K562 (cell line): ENCODE measurements around the gene CNPY2. TPM values are rescaled to one million over a fixed set of nuclear protein-coding genes. Genes with fewer than 3 reads are reported as not detected.

Experiments
- HNRNPL ChIP-seq: fragments of 200-400 bp; formaldehyde crosslinking; IDR thresholded peaks from 2 replicates; pipeline ENCODE4 v1.6.1; 2017; ENCODE audit warnings: low read depth, mild to moderate bottlenecking, low read length
- ILK ChIP-seq: fragments of 450-650 bp; IDR thresholded peaks from 2 replicates; pipeline ENCODE4 v1.6.1; 2016; ENCODE audit warnings: missing genetic modification characterization, low read depth, mild to moderate bottlenecking, missing compliant biosample characterization, moderate library complexity, borderline replicate concordance
- NCOA2 ChIP-seq, 2 experiments: fragments of 450-650 bp; IDR thresholded peaks; 2 replicates each; pipeline ENCODE4 v1.6.1; 2018; ENCODE audit warnings: mild to moderate bottlenecking in 2 of 2, moderate library complexity in 1 of 2; ENCODE audit not compliant: partially characterized antibody in 2 of 2
- SP1 ChIP-seq: sonication (generic); formaldehyde crosslinking; IDR thresholded peaks from 2 replicates; pipeline ENCODE4 v1.8.1; 2022; ENCODE audit warnings: mild to moderate bottlenecking, missing genetic modification reagents
- SRF ChIP-seq, 2 experiments: fragments of 250-450, 450-650 bp in 1 of 2; sonication (Bioruptor Pico) in 1 of 2; sonication (generic) in 1 of 2; formaldehyde crosslinking; IDR thresholded peaks; 2 replicates each; pipeline versions ENCODE4 v1.5.0 to v1.5.1; 2020 to 2022; ENCODE audit warnings: mild to moderate bottlenecking in 1 of 2, missing genetic modification reagents in 1 of 2
- TCF15 ChIP-seq: fragments of 250-450 bp; sonication (Bioruptor Pico); IDR thresholded peaks from 2 replicates; pipeline ENCODE4 v1.8.0; 2022; ENCODE audit warnings: moderate library complexity, mild to moderate bottlenecking, inconsistent platforms
- USF1 ChIP-seq: sonication (generic); formaldehyde crosslinking; IDR thresholded peaks from 2 replicates; pipeline ENCODE4 v1.9.0; 2022; ENCODE audit warnings: mild to moderate bottlenecking, missing genetic modification reagents
- ZBTB26 ChIP-seq: fragments of 450-650 bp; formaldehyde crosslinking; IDR thresholded peaks from 2 replicates; pipeline ENCODE4 v1.4.0; 2022; ENCODE audit warnings: missing genetic modification characterization
- ZFP1 ChIP-seq: fragments of 450-650 bp; formaldehyde crosslinking; IDR thresholded peaks from 2 replicates; pipeline ENCODE4 v1.4.0; 2020; ENCODE audit warnings: mild to moderate bottlenecking, mixed read lengths
- ZKSCAN8 ChIP-seq: fragments of 200-800 bp; sonication (Bioruptor generic); IDR thresholded peaks from 2 replicates; pipeline ENCODE4 v1.6.1; 2016; ENCODE audit warnings: missing genetic modification characterization, missing compliant biosample characterization
- ZNF146 ChIP-seq: IDR thresholded peaks from one replicate; pipeline ENCODE4 v1.6.1; 2018; ENCODE audit warnings: missing compliant biosample characterization; ENCODE audit not compliant: unreplicated experiment
- ZNF311 ChIP-seq: fragments of 250-450 bp; sonication (Bioruptor Pico); IDR thresholded peaks from 2 replicates; pipeline ENCODE4 v1.4.0; 2020; ENCODE audit warnings: mild to moderate bottlenecking, moderate library complexity
- ZNF668 ChIP-seq: fragments of 250-450 bp; sonication (Bioruptor Pico); IDR thresholded peaks from 2 replicates; pipeline ENCODE4 v1.8.0; 2022; ENCODE audit warnings: mild to moderate bottlenecking, inconsistent platforms
- polyA plus RNA-seq, 8 experiments: library from polyadenylated mRNA; depleted of rRNA in 4 of 8; stranded (reverse) in 5 of 8; unstranded in 3 of 8; fragments of >200 nt; fragmentation: Nextera tagmentation in 2 of 8; fragmentation: Illumina TruSeq in 1 of 8; extraction: Ambion mirVana in 2 of 8; extraction: Trizol in 1 of 8; gene quantifications; 2 replicates each; pipeline versions ENCODE4 v1.2.1 to v1.2.3, GENCODE V29; 2011 to 2014; ENCODE audit warnings: inconsistent platforms in 1 of 8, missing spikeins in 1 of 8
- total RNA-seq, 7 experiments: library from RNA; depleted of rRNA in 6 of 7; stranded (reverse); fragments of >200 nt in 6 of 7; fragmentation: Illumina TruSeq in 2 of 7; extraction: Trizol in 2 of 7; gene quantifications; 2 replicates each; pipeline versions ENCODE4 v1.2.1 to v1.2.3, GENCODE V29; 2011 to 2021; ENCODE audit warnings: low replicate concordance in 1 of 7
- TF ChIP-seq, protein P1 (sequence below): fragments of 250-450 bp; sonication (Bioruptor Pico); IDR thresholded peaks from 2 replicates; pipeline ENCODE4 v1.4.0; 2020; ENCODE audit warnings: mild to moderate bottlenecking, moderate library complexity, borderline replicate concordance
- TF ChIP-seq, protein P2 (sequence below): sonication (generic); formaldehyde crosslinking; IDR thresholded peaks from 2 replicates; pipeline ENCODE4 v1.8.0; 2023; ENCODE audit warnings: mild to moderate bottlenecking, missing genetic modification reagents
- TF ChIP-seq, protein P3 (sequence below): fragments of 250-450 bp; sonication (Bioruptor Pico); IDR thresholded peaks from 2 replicates; pipeline ENCODE4 v1.8.0; 2022; ENCODE audit warnings: inconsistent platforms

Gene CNPY2
- total and polyA plus RNA-seq, 9 of the 15 experiments (the other 6 are each of a cell fraction or from before 2014, with no cell fraction given): 33.8 to 190 (median 138) TPM

DNA sequence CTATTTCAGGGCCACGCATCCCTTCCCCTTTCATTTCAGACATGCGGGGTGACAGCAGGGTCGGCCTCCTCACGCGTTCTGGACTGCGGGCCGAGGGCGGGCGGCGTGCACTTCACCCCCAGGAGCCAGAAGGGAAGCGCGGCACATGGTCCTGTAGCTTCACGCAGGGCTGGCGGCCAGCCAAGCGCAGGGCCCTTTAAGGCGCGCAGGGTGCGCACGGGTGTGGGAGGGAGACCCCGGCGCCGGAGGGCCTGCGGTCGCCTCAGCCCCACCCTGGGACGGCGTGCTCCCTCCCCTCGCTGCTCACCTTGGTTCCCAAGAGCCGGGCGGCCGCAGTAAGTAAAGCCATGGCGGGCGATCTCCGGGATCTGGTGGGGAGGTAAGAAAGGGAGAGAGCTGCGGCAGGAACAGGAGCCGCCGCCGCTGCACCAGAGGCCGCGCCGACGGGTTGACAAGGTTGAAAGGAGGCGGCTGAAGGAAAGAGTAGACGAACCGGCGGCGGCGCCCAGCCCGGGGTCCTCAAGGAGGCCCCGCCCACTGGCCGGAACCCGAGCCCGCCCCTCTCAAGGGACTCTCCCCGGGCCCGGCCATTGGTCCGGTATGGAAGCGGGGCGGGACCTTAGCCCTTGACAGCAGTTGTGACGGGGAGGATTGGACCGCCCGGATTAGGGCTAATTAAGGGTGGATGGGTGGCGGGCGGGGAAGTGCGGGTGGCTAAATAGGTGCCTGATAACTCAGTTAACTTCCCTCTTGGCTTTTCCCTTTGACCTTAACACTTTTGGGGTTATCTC lies 15.7 kb downstream of the CNPY2 start, which contains the start of gene CS (continued):
- TF ChIP-seq, protein P1, sequence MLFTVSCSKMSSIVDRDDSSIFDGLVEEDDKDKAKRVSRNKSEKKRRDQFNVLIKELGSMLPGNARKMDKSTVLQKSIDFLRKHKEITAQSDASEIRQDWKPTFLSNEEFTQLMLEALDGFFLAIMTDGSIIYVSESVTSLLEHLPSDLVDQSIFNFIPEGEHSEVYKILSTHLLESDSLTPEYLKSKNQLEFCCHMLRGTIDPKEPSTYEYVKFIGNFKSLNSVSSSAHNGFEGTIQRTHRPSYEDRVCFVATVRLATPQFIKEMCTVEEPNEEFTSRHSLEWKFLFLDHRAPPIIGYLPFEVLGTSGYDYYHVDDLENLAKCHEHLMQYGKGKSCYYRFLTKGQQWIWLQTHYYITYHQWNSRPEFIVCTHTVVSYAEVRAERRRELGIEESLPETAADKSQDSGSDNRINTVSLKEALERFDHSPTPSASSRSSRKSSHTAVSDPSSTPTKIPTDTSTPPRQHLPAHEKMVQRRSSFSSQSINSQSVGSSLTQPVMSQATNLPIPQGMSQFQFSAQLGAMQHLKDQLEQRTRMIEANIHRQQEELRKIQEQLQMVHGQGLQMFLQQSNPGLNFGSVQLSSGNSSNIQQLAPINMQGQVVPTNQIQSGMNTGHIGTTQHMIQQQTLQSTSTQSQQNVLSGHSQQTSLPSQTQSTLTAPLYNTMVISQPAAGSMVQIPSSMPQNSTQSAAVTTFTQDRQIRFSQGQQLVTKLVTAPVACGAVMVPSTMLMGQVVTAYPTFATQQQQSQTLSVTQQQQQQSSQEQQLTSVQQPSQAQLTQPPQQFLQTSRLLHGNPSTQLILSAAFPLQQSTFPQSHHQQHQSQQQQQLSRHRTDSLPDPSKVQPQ (CRISPR knock-in tag): no peak
- TF ChIP-seq ZFP1 (CRISPR knock-in tag) (no peak), ZNF146 (CRISPR knock-in tag) (no peak), ZNF311 (CRISPR knock-in tag) (no peak), TCF15 (CRISPR knock-in tag) (no peak), SRF (CRISPR knock-in tag; IDR thresholded peaks at IDR 0.05) (peak in 1 of 2 experiments; percentile 84; a peak in 2 of 4 replicates), HNRNPL (no peak), ILK (tag) (no peak), ZKSCAN8 (no peak), ZNF668 (CRISPR knock-in tag) (no peak), ZBTB26 (CRISPR knock-in tag) (no peak), NCOA2 (IDR thresholded peaks at IDR 0.05; ENCODE audit: partially characterized antibody in 2 of 2) (peak in 1 of 2 experiments; percentile 50), SP1 (peak; percentile 70), USF1 (CRISPR knock-in tag) (peak; percentile 76)
- TF ChIP-seq, protein P2, sequence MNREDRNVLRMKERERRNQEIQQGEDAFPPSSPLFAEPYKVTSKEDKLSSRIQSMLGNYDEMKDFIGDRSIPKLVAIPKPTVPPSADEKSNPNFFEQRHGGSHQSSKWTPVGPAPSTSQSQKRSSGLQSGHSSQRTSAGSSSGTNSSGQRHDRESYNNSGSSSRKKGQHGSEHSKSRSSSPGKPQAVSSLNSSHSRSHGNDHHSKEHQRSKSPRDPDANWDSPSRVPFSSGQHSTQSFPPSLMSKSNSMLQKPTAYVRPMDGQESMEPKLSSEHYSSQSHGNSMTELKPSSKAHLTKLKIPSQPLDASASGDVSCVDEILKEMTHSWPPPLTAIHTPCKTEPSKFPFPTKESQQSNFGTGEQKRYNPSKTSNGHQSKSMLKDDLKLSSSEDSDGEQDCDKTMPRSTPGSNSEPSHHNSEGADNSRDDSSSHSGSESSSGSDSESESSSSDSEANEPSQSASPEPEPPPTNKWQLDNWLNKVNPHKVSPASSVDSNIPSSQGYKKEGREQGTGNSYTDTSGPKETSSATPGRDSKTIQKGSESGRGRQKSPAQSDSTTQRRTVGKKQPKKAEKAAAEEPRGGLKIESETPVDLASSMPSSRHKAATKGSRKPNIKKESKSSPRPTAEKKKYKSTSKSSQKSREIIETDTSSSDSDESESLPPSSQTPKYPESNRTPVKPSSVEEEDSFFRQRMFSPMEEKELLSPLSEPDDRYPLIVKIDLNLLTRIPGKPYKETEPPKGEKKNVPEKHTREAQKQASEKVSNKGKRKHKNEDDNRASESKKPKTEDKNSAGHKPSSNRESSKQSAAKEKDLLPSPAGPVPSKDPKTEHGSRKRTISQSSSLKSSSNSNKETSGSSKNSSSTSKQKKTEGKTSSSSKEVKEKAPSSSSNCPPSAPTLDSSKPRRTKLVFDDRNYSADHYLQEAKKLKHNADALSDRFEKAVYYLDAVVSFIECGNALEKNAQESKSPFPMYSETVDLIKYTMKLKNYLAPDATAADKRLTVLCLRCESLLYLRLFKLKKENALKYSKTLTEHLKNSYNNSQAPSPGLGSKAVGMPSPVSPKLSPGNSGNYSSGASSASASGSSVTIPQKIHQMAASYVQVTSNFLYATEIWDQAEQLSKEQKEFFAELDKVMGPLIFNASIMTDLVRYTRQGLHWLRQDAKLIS (CRISPR knock-in tag): no peak
- TF ChIP-seq, protein P3, sequence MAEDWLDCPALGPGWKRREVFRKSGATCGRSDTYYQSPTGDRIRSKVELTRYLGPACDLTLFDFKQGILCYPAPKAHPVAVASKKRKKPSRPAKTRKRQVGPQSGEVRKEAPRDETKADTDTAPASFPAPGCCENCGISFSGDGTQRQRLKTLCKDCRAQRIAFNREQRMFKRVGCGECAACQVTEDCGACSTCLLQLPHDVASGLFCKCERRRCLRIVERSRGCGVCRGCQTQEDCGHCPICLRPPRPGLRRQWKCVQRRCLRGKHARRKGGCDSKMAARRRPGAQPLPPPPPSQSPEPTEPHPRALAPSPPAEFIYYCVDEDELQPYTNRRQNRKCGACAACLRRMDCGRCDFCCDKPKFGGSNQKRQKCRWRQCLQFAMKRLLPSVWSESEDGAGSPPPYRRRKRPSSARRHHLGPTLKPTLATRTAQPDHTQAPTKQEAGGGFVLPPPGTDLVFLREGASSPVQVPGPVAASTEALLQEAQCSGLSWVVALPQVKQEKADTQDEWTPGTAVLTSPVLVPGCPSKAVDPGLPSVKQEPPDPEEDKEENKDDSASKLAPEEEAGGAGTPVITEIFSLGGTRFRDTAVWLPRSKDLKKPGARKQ (CRISPR knock-in tag): no peak
